AG04449 (cell line): ENCODE data around the gene GRAMD2B.

Source experiments
- CTCF ChIA-PET: fragments of 350-600 bp; formaldehyde crosslinking; extraction: SDS; loops from one replicate; lab custom pipeline; 2021; ENCODE audit warnings: antibody characterized with exemption; lab: Yijun Ruan, JAX
- POLR2A ChIA-PET: fragments of 400-600, 350-600 bp; formaldehyde crosslinking; extraction: SDS; loops from one replicate; lab custom pipeline; 2020; ENCODE audit warnings: antibody characterized with exemption, inconsistent platforms; lab: Yijun Ruan, JAX
- DNase-seq: peaks from one replicate; pipeline ENCODE4 v3.0.0-alpha.2; 2010; ENCODE audit warnings: low read depth, low spot score
- H3K4me3 ChIP-seq: 2 replicates; pipeline ENCODE4 v1.5.1; 2011; ENCODE audit warnings: low read depth, mild to moderate bottlenecking, control low read depth, low read length
- CTCF ChIP-seq: IDR thresholded peaks from one replicate; pipeline ENCODE4 v1.5.1; 2011; ENCODE audit warnings: mild to moderate bottlenecking, moderate library complexity, low read length, control low read depth, inconsistent platforms; ENCODE audit not compliant: insufficient read depth; ENCODE audit errors: missing control alignments

Gene GRAMD2B

DNA sequence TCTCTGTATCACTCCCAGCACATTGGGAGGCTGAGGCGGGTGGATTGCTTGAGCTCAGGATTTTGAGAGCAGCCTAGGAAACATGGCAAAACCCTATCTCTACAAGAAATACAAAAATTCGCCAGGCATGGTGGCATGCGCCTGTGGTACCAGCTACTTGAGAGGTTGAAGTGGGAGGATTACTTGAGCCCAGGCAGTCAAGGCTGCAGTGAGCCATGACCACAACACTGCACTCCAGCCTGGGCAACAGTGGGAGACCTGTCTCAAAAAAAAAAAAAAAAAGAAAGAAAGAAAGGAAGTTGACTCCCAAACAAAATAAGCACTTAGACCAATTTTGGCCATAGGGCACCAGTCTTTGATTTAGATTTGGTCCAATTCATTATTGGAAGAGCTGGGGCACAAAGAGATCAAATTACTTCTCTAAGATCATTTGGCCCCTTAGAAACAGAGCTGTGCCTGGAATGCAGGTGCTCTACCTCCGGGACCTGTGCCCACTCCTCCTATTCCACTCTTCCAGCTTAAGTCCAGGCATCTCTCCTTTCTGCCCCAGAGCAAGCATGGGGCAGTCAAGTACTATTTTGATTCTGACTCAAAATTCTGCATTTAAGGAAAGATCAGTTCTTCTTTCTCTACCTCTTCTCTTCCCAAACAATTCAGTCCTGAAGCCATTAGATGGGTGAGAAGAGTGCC, 112.8 kb downstream of the GRAMD2B start:
- no peak overlapping the region for H3K4me3 ChIP-seq
- POLR2A ChIA-PET: interaction anchor here (1.0 kb wide), 1 partner anchor 59 kb away, joined by 4 read pairs; the partner anchor contains the start of gene ALDH7A1
- CTCF ChIA-PET: interaction anchor here (0.7 to 19.5 kb wide), 6 partner anchors 8 to 197 kb away, joined by 3 to 369 read pairs (median 4); no protein-coding TSS in a partner anchor
- no peak for DNase-seq
- TF ChIP-seq CTCF: no peak

- no peak for TF ChIP-seq CTCF
- DNase-seq: no peak
- ChIA-PET POLR2A (interaction anchor here (1.0 kb wide), 1 partner anchor 58 kb away, joined by 4 read pairs; the partner anchor contains the start of gene ALDH7A1), CTCF (interaction anchor here (1.0 to 19.5 kb wide), 4 partner anchors 9 to 197 kb away, joined by 3 to 369 read pairs (median 168); no protein-coding TSS in a partner anchor)
- no peak overlapping the region for H3K4me3 ChIP-seq
Observed at GRCh38 chr5:126536874-126537273, 113.7 kb downstream of the GRAMD2B start.

DNA sequence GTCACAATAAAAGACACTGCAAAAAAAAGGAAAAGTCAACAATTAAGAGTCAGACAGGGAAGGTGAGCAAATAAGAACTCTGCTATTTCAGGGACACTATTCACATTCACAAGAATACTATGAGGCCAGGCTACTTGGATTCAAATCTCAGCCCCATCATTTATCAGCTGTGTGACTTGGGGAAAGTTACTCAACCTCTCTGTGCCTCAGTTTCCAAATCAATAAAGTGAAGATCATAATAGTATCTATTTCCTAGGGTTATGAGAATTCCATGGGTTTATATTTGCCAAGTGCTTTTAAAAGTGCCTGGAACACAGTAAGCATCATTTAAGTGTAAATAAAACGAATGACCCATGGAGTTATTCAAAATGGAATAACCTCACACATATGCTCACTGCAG, 115.4 kb downstream of the GRAMD2B start:
- no peak for DNase-seq
- no peak overlapping the region for H3K4me3 ChIP-seq
- ChIA-PET CTCF (interaction anchor here (0.6 to 19.5 kb wide), 25 partner anchors 8 to 273 kb away, joined by 3 to 369 read pairs (median 4); partner anchors contain the start of gene ALDH7A1), POLR2A (interaction anchor here (1.1 to 1.9 kb wide), 2 partner anchors 115 to 185 kb away, joined by 3 to 5 read pairs; no protein-coding TSS in a partner anchor)
- TF ChIP-seq CTCF: no peak

GRCh38 chr5:126540631-126541030, 117.4 kb downstream of the GRAMD2B start:
- no peak for DNase-seq
- ChIA-PET POLR2A (no interaction called here), CTCF (interaction anchor here (0.6 to 19.5 kb wide), 14 partner anchors 10 to 265 kb away, joined by 3 to 369 read pairs (median 4); partner anchors contain the start of gene ALDH7A1)
- TF ChIP-seq CTCF: no peak
- H3K4me3 ChIP-seq: no peak overlapping the region

GRCh38 chr5:126542441-126542840, 119.2 kb downstream of the GRAMD2B start:
- no peak for DNase-seq
- no peak for TF ChIP-seq CTCF
- H3K4me3 ChIP-seq: no peak overlapping the region
- CTCF ChIA-PET: interaction anchor here (0.6 to 19.5 kb wide), 9 partner anchors 8 to 263 kb away, joined by 3 to 369 read pairs (median 5); no protein-coding TSS in a partner anchor
- POLR2A ChIA-PET: no interaction called here

GRCh38 chr5:126543009-126543408, 119.8 kb downstream of the GRAMD2B start:
- POLR2A ChIA-PET: no interaction called here

More at GRCh38 chr5:126543009-126543408, 119.8 kb downstream of the GRAMD2B start:
- CTCF ChIA-PET: interaction anchor here (0.9 to 19.5 kb wide), 8 partner anchors 9 to 262 kb away, joined by 3 to 369 read pairs (median 6); partner anchors contain the start of gene ALDH7A1
- H3K4me3 ChIP-seq: no peak overlapping the region
- no peak for DNase-seq
- no peak for TF ChIP-seq CTCF
